Fibroblast of skin of right biceps (primary cell): Measurements from ENCODE around the gene ZNF358.

Experiments used
- DNase-seq: peaks from one replicate; pipeline ENCODE4 v3.0.0-alpha.2; 2013

The ZNF358 gene

GRCh38 chr19:7564866-7565265, 49.0 kb downstream of the ZNF358 start:
- no peak for DNase-seq

- DNase-seq = no peak
Observed at GRCh38 chr19:7565332-7565731, 49.4 kb downstream of the ZNF358 start.
